ENCODE measurements around the gene MOK. TPM values are rescaled to one million over a fixed set of nuclear protein-coding genes. Genes with fewer than 3 reads are reported as not detected.
A peak's percentile ranks its signal among the peaks of the same experiment; 100 is the strongest.

Gene MOK
- total RNA-seq, 1 experiment from 2014 or later, result 5.9 TPM

DNA sequence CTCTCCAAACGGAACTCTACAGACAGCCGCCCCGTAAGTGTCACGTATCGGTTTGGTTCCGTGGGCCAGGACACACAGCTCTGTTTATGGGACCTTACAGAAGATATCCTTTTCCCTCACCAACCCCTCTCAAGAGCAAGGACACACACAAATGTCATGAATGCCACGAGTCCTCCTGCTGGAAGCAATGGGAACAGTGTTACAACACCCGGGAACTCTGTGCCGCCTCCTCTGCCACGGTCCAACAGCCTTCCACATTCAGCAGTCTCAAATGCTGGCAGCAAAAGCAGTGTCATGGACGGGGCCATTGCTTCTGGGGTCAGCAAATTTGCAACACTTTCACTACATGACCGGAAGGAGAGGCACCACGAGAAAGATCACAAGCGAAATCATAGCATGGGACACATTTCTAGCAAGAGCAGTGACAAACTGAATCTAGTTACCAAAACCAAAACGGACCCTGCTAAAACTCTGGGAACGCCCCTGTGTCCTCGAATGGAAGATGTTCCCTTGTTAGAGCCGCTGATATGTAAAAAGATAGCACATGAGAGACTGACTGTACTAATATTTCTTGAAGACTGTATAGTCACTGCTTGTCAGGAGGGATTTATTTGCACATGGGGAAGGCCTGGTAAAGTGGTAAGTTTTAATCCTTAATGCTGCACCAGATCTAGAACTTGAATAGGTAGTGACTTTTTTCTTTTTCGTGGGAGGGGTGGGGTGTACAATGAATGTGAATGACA lies 95.6 kb downstream of the MOK start:
- DNase-seq, result no peak
- no peaks in the 10 kb centered on the region for H3K9me3 ChIP-seq (replicated peaks)
- no peak overlapping the region for H3K4me3 ChIP-seq
- no peaks in the 10 kb centered on the region for H3K4me1 ChIP-seq
- H3K27me3 ChIP-seq, result no peaks in the 10 kb centered on the region
- H3K36me3 ChIP-seq, result peaks cover 13% of the 10 kb centered on the region
- no peak overlapping the region for H3K27ac ChIP-seq

DNA sequence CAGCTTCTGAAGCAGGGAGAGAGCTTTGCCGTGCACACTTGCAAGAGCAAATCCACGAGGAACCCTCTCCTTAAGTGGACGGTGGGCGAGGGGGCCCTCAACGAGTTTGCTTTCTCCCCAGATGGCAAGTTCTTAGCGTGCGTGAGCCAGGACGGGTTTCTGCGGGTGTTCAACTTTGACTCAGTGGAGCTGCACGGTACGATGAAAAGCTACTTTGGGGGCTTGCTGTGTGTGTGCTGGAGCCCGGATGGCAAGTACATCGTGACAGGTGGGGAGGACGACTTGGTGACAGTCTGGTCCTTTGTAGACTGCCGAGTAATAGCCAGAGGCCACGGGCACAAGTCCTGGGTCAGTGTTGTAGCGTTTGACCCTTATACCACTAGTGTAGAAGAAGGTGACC lies 96.2 kb downstream of the MOK start:
- Histone ChIP-seq H3K9me3 (replicated peaks) (no peaks in the 10 kb centered on the region), H3K27ac (no peak overlapping the region), H3K4me3 (no peak overlapping the region), H3K36me3 (peaks cover 15% of the 10 kb centered on the region), H3K27me3 (no peaks in the 10 kb centered on the region), H3K4me1 (no peaks in the 10 kb centered on the region)
- no peak for DNase-seq

DNA sequence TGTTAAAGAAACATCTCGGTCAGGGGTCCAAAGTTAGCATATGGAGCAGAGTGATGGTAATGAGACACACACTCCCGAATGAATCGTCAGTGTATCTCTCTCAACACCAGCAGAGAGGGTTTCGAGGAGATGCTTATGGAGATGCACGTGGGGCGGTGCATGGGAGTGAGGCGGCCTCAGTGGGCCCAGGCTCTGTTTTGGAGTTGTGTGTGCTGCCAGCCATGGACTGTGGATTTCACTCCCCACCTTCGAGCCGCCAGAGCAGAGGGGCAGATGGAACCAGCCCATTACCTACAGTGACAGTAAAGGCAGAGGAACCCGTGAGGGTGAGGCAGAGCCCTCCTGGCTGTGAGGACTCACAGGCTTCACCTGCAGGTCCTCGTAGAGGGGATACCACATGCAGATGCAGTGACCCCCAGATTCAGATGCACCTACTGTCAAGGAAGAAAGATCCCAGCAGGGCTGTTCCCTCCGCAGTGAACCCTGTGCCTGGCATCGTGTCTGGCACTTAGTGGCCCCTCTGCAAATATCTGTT lies 97.1 kb downstream of the MOK start:
- H3K36me3 ChIP-seq, result peaks cover 17% of the 10 kb centered on the region

DNA sequence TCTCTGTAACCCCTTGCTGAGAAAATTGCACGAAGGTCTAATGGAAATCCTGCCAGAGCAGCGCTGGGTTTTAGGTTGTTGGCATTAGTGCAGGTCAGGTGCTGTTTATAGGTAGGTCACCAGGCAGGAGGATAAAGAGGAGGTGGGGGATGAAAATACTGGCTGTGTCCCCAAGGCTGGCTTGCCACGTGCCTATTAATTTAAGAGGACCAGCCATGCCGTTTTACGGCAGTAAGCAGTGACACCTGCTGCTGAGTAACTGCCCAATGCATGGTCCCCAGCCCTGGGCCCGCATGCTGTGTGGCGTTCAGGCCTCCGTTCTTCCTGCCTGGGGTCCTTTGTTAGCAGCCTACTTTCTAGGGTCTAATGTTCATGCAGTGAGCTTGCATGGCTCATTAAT lies 98.0 kb downstream of the MOK start:
- no peaks in the 10 kb centered on the region for H3K27me3 ChIP-seq
- H3K4me3 ChIP-seq, result no peak overlapping the region
- DNase-seq, result no peak
- no peaks in the 10 kb centered on the region for H3K9me3 ChIP-seq (replicated peaks)
- H3K4me1 ChIP-seq, result no peaks in the 10 kb centered on the region
- peaks cover 19% of the 10 kb centered on the region for H3K36me3 ChIP-seq
- H3K27ac ChIP-seq, result no peak overlapping the region

More for the DNA sequence above, 97.1 kb downstream of the MOK start:
- Histone ChIP-seq H3K27ac (no peak overlapping the region), H3K4me3 (no peak overlapping the region), H3K9me3 (replicated peaks) (no peaks in the 10 kb centered on the region), H3K27me3 (no peaks in the 10 kb centered on the region), H3K4me1 (no peaks in the 10 kb centered on the region)
- DNase-seq, result no peak

DNA sequence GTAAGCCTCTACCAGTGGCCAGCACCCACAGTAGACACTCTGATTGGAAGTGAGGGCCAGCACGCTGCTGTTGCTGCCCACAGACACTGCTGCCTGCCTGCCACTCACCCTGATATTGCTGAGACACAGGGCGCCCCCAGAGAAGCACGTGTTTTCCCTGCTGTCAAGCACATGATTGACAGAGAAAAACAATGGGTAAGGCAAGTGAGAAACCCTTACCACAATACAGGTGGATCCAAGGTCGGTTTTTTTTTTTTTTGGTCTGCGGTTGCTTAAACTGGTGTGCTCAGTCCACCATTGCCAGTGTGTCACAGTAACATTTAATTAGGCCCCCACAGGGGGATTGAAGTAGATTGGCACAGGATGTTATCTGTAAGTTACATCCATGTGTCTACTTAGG lies 99.4 kb downstream of the MOK start:
- 0 out of 2 replicates have a peak, but pooled peaks cover 4% of the 10 kb centered on the region for H3K4me1 ChIP-seq
- H3K9me3 ChIP-seq (replicated peaks), result no peaks in the 10 kb centered on the region
- no peak for DNase-seq
- no peak overlapping the region for H3K27ac ChIP-seq
- peaks cover 17% of the 10 kb centered on the region for H3K36me3 ChIP-seq
- no peak overlapping the region for H3K4me3 ChIP-seq
- no peaks in the 10 kb centered on the region for H3K27me3 ChIP-seq

DNA sequence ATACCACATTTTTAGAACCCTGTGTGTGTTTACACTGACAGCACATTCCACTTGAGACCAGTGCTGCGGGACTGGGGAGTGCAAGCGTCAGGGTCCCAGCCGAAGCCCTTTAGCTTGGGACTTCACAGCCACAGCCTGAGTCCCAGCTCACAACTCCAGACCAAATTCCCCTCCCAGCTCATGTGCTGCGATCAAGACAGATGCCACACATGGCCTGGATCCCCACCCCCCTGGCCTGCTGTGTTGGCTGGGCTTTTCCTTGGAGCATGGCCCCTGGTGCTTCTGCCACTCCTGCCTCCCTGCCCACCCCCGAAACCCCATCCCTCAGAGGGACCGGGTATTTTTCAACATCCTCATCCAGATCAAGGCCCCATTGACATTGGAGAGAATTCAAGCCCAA lies 101.6 kb downstream of the MOK start:
- H3K27me3 ChIP-seq, result no peaks in the 10 kb centered on the region
- no peak for DNase-seq
- H3K36me3 ChIP-seq, result peaks cover 14% of the 10 kb centered on the region
- no peak overlapping the region for H3K4me3 ChIP-seq
- no peak overlapping the region for H3K27ac ChIP-seq
- no peaks in the 10 kb centered on the region for H3K9me3 ChIP-seq (replicated peaks)
- H3K4me1 ChIP-seq, result 0 out of 2 replicates have a peak, but pooled peaks cover 4% of the 10 kb centered on the region

DNA sequence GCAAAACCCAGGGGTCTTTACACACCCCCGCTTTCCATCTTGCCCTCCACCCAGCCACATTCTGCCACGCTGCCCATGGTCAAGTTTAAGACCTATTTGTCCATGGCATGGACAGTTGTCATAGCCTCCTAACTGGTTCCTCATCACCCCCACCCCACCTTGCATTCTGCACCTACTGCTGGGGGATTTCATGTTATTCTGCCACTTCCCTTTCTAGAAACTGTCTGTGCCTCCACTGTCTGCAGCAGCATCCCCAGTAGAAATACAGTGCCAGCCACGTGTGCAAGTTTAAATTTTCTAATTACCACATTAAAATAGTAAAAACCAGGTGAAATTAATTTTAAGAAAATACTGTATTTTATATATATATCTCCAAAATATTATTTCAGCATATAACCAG lies 102.0 kb downstream of the MOK start:
- H3K27me3 ChIP-seq, result no peaks in the 10 kb centered on the region
- H3K36me3 ChIP-seq, result peaks cover 18% of the 10 kb centered on the region
- 0 out of 2 replicates have a peak, but pooled peaks cover 4% of the 10 kb centered on the region for H3K4me1 ChIP-seq
- no peak for DNase-seq
- no peak overlapping the region for H3K27ac ChIP-seq
- H3K9me3 ChIP-seq (replicated peaks), result no peaks in the 10 kb centered on the region
- no peak overlapping the region for H3K4me3 ChIP-seq

DNA sequence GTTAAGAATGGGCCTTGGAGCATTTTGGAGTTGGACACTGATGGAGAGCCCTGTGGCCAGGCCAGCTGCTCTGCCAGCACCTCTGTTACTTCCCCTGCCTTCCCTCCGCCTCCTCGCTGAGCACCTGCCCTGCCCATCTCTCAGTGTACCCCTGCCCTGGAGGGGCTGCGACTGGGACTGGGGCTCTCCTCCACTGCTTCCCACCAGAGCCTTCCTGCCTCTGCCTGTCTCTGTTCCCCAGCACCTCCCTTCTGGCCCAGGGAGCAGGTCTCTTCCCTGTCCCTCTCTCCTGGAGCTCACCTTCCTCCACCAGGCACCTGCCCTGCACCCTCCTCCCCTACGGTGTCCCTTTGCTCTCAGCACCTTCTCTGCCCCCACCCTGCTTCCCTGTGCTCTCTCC lies 103.2 kb downstream of the MOK start:
- no peak overlapping the region for H3K4me3 ChIP-seq
- H3K36me3 ChIP-seq, result peaks cover 18% of the 10 kb centered on the region
- DNase-seq, result no peak
- H3K9me3 ChIP-seq (replicated peaks), result no peaks in the 10 kb centered on the region
- no peaks in the 10 kb centered on the region for H3K27me3 ChIP-seq
- H3K4me1 ChIP-seq, result 0 out of 2 replicates have a peak, but pooled peaks cover 4% of the 10 kb centered on the region
- H3K27ac ChIP-seq, result no peak overlapping the region

DNA sequence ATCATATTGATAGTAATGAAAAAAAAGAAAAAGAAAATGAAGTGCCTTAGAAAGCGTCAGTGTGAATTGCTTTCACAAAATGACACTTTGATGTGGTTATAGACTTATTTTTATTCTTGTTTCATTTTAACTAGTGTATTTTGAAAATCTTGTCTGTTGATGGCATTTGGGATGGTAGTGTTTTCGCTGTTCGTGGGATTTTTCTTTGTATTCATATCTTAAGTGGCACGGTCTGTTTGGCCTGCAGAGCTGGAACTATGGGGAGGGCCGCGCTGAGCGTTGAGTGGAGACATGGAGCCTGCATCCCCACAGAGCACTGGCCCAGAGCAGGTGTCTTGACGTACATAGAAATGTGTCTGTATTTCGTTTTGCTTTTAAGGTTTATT lies 103.6 kb downstream of the MOK start:
- no peak overlapping the region for H3K27ac ChIP-seq

DNA sequence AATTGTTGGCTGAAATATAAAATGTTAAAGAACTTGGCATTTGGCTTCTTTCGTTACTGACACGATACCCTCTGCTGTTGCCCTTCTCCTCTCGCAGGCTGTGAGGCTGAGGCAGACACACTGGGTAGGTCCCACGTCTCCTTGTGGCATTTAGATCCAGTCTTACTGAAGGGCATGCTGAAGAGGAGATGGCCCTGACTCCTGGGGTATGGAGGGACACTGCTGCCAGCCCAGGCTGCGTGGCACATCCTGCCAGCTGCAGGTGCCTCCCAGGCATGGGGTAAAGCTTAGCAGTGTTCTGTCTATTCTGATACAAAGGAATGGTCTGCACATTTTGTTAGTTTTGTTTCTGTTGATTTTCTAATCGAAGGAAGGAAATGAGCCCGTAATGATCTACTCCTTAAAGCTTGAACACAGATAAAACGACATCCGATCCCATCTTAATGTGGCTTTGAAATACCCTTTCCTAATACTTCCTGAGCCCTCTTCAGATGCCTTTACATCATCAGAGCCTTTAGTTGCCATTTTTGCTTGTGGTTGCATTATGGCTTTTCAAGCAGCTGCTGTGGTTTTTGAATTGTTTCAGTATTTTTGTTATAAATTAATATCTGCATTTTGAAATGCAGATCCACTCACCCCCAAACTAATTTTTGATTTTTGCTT lies 104.1 kb downstream of the MOK start:
- peak in 1 of 2 experiments; percentile 37 for DNase-seq
- Histone ChIP-seq H3K27ac (no peak overlapping the region), H3K27me3 (no peaks in the 10 kb centered on the region), H3K36me3 (peaks cover 18% of the 10 kb centered on the region), H3K4me3 (no peak overlapping the region), H3K9me3 (replicated peaks) (no peaks in the 10 kb centered on the region), H3K4me1 (0 out of 2 replicates have a peak, but pooled peaks cover 4% of the 10 kb centered on the region)

More for the DNA sequence above, 103.6 kb downstream of the MOK start:
- H3K4me1 ChIP-seq, result 0 out of 2 replicates have a peak, but pooled peaks cover 4% of the 10 kb centered on the region
- peaks cover 18% of the 10 kb centered on the region for H3K36me3 ChIP-seq
- DNase-seq, result no peak
- no peak overlapping the region for H3K4me3 ChIP-seq
- H3K9me3 ChIP-seq (replicated peaks), result no peaks in the 10 kb centered on the region
- H3K27me3 ChIP-seq, result no peaks in the 10 kb centered on the region

DNA sequence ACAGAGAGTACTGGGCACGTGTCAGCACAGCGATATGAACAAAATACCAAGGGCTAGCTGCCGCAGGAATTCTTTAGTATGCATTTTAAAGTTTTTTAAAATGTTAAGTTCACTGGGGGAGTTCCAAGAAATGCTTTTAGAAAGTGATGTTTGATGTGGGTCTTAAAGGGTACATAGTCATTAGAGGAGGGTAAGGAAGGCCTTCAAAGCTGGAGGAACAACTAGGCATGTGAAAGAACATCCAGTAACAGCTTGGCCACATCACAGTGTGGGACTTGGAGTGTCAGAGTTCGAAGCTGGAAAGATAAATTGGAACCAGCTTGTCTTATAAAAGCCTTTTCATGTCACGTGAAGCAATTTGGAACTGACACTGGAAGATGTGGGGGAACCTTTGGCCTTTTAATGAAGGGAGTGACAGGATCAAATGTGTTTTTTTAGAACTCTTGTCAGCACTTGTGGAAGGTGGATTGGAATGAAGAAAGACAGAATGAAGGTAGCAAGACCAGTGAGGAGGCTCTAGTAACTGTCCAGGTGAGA lies 107.6 kb downstream of the MOK start:
- Histone ChIP-seq H3K27ac (no peak overlapping the region), H3K27me3 (no peaks in the 10 kb centered on the region), H3K4me1 (0 out of 2 replicates have a peak, but pooled peaks cover 4% of the 10 kb centered on the region), H3K9me3 (replicated peaks) (no peaks in the 10 kb centered on the region), H3K4me3 (no peak overlapping the region), H3K36me3 (peaks cover 11% of the 10 kb centered on the region)
- no peak for DNase-seq

DNA sequence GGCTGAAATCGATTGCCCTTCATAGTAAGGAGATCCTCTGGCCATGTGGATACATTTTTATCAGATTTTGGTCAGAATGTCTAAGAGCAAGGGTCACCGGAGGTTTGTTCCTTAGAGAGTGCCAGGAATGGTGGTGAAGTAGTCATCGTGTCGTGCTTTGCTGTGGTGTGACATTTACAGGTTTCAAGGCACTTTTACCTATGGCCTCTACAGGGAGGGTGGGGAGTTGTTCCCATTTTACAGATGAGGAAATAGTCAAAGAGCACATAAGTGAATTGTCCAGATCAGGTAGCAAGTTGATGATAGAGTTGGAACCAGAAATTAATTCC lies 108.1 kb downstream of the MOK start:
- Histone ChIP-seq H3K9me3 (replicated peaks) (no peaks in the 10 kb centered on the region), H3K4me3 (no peak overlapping the region), H3K27me3 (no peaks in the 10 kb centered on the region), H3K36me3 (peaks cover 11% of the 10 kb centered on the region), H3K4me1 (0 out of 2 replicates have a peak, but pooled peaks cover 4% of the 10 kb centered on the region), H3K27ac (no peak overlapping the region)
- no peak for DNase-seq

DNA sequence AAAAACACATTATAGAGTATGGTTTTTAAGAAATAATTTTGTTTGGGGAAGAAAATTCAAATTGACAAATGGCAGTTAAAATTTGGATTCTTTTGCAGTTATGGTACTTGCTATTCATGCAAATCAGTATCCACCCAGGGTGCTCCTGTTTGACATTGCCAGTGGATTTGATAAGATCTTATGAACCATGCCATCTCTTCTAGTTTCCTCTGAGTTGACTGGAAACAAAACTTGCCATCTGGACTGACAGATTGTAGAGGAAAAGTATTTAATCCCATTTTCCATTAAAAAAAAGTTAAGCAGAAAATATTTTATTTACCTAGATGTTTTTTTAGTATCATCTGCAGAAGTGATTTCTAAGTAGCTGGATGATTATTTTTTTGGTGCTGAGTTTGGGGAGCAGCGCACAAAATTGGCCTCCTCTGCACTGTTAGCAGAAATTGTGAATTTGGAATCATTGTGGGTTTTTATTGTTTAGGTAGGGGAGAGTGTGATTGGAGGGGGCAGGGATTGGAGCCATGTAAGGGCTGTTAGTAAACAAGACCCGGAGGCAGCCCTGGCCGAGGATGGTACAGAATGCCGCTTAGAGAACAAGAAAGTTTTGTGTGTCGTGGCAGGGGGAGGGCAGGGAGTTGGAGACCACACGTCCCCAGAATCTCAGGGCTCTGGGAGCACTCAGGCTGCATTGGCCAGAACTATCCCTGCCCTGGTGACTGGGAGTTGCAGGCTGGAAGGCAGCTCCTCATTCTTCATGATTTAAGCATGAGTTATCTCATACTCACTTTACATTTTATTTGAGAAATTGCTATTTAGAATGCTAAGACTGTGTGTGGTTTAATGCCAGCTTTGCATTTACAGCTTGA lies 108.7 kb downstream of the MOK start:
- H3K36me3 ChIP-seq, result peaks cover 11% of the 10 kb centered on the region
- H3K9me3 ChIP-seq (replicated peaks), result no peaks in the 10 kb centered on the region
- no peaks in the 10 kb centered on the region for H3K27me3 ChIP-seq
- DNase-seq, result no peak
- H3K27ac ChIP-seq, result no peak overlapping the region
- H3K4me1 ChIP-seq, result 0 out of 2 replicates have a peak, but pooled peaks cover 4% of the 10 kb centered on the region
- H3K4me3 ChIP-seq, result no peak overlapping the region

DNA sequence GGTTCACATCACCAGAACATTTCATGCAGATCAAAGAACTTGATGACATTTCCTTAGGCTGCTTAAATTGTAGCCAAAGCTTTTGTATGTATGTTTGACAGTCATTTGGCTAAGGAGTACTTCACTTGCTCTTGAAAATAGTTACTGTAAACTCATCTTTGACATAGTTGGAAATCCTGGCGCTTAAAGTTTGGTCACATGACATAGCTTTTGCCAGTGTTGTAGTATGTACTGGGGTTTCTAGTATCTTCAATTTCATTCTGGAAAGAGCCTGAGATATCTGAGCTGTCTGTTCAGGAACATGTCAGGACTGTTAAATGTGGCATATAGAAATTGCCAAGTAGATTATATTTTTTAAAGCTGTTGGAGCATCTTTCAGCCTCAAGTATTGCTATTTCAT lies 109.5 kb downstream of the MOK start:
- Histone ChIP-seq H3K27ac (no peak overlapping the region), H3K27me3 (no peaks in the 10 kb centered on the region), H3K9me3 (replicated peaks) (no peaks in the 10 kb centered on the region), H3K4me3 (no peak overlapping the region), H3K36me3 (peaks cover 11% of the 10 kb centered on the region), H3K4me1 (no peaks in the 10 kb centered on the region)
- DNase-seq, result no peak

Data from SJCRH30 (cell line).